Stimulated activated CD4-positive, alpha-beta T cell treated with anti-CD3 and anti-CD28 coated beads, Interleukin-4, amount 100 ng/mL, for 4 hours (primary cell): Measurements from ENCODE around the gene PNKP.

Experiments
- DNase-seq, 2 experiments: peaks; one replicate each; pipeline ENCODE4 v3.0.0-alpha.2; 2020

PNKP gene

GRCh38 chr19:49814010-49814409 is 53.4 kb downstream of the PNKP start:
- no peak for DNase-seq

DNA sequence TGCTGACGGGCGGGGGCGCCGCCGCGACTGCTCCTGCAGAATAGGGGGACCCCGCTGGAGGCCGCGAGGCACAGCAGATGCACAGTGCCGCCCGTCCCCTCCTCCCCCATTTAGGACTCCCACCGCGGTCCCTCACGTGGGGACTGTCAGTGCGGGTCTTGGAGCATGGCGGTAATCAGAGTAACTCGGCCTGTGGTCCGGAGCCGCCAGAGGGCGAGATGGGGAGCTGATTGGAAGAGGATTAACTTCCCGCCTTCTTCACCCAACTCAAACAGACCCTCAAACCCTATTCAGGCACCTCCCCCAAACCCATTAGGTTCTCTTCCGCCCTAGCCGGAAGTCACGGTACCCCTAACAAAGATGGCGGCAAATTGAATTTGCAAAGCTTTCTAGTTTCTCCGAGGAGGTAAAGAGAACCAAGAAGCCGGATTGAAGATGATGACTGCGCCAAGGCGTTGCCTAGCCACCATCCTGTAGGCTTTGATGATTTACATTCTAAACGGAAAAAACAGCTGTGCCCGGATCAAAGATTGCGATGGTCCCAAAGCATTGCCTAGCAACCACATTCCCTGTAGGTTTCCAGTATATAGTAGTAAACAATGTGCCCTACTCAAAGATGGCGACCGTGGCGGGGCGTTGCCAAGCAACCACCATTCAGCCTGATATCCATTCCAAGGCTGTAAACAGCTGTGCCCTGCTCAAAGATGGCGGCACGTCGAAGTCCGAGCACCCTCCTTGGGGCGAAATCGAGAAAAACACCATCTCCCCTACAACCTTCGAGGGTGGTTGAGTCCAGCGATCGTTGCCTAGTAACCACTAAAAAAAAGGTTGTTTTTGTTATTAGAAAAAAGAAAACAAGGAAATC is 54.1 kb downstream of the PNKP start, which contains the start of gene FUZ:
TSS of gene FUZ (minus strand) at position 296 of the 865 bp plus-strand sequence. CDS start at position 110, 186 bp downstream.
- DNase-seq = peak; percentile 80 to 88

DNA sequence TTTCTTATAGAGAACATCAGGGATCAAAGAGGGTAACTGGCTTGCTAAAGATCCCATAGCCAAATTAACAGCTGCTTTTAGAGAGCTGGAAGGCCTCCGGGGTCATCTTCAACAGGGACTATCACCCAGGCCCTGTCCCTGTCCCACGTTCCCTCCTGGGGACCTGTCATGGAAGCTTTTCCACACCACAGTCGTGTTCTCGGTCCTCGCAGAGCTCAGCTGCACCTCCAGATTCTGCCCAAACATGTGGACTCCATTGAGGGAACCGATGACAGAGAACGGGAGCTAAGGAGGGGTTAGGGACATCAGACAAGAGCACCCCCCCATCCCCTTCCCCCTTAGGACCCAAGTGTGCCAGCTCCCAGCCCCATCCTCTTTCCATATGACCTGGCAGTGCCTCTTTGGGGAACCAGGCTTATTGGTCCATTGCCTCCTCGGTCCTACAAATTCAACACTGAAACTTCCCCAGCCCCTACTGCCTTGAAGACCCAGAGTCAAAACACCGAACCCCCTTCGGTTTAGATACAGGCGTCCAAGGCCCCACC is 54.9 kb downstream of the PNKP start:
- no peak for DNase-seq

DNA sequence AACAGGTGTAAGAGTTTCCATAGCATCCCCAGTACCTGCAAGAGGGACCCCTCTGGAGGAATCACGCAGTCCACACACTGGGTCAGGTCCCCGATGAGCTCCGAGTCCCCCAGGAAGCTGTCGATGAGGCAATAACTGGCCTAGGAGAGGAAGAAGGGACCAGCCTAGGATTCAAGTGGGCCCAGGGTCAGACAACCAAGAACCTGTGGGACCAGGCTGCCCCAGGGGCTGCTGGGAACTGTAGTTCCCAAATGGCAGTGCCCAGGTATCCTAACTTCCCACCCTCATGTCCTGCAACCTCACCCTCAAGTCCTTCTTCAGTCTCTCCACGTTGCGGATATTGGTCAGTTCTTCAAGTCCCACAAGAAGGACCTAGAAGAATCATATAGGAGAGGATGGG is 56.0 kb downstream of the PNKP start:
- DNase-seq = no peak
